GM20000 (cell line): ENCODE measurements around the gene SULT1A1.

Experiments used
- DNase-seq: peaks from one replicate; pipeline ENCODE4 v3.0.0; 2012; ENCODE audit warnings: low spot score
- CTCF ChIP-seq: IDR thresholded peaks from 2 replicates; pipeline ENCODE4 v1.5.1; 2012; ENCODE audit warnings: mild to moderate bottlenecking, control low read depth; ENCODE audit errors: extremely low read depth, missing control alignments

Gene SULT1A1

GRCh38 chr16:28590384-28591340 lies 19.2 kb downstream of the SULT1A1 start:
- TF ChIP-seq CTCF: no peak
- DNase-seq: no peak

- TF ChIP-seq CTCF: no peak
- no peak for DNase-seq
These were observed 19.9 kb downstream of the SULT1A1 start for GRCh38 chr16:28589930-28590329.

- no peak for DNase-seq
- no peak for TF ChIP-seq CTCF
These were observed 20.8 kb downstream of the SULT1A1 start for GRCh38 chr16:28589069-28589468.

- DNase-seq: no peak
- TF ChIP-seq CTCF: no peak
These were observed 22.5 kb downstream of the SULT1A1 start for GRCh38 chr16:28587386-28587785.

GRCh38 chr16:28586466-28586865 lies 23.4 kb downstream of the SULT1A1 start:
- DNase-seq: no peak
- no peak for TF ChIP-seq CTCF

- no peak for TF ChIP-seq CTCF
- no peak for DNase-seq
These were observed 24.2 kb downstream of the SULT1A1 start for GRCh38 chr16:28585674-28586073.

- no peak for TF ChIP-seq CTCF
- DNase-seq: no peak
These were observed 29.0 kb downstream of the SULT1A1 start for GRCh38 chr16:28580726-28581315.
